HEK293 (cell line): ENCODE data around the gene CACNA1B.

Source experiments
- CTCF ChIA-PET: fragments of 350-600 bp; formaldehyde crosslinking; extraction: SDS; loops from one replicate; lab custom pipeline; 2021; ENCODE audit warnings: antibody characterized with exemption; lab: Yijun Ruan, JAX
- POLR2A ChIA-PET: fragments of 300-600 bp; formaldehyde crosslinking; extraction: SDS; loops from one replicate; lab custom pipeline; 2020; ENCODE audit warnings: antibody characterized with exemption, inconsistent platforms; lab: Yijun Ruan, JAX
- H3K27ac ChIP-seq: fragments of 200-500 bp; sonication (Bioruptor generic); 2 replicates; pipeline ENCODE4 v1.5.1; 2014; ENCODE audit warnings: low read depth, low read length, control low read depth, inconsistent platforms; ENCODE audit errors: extremely low read depth
- H3K36me3 ChIP-seq, 2 experiments: fragments of 200-500 bp in 1 of 2; sonication (Bioruptor generic) in 1 of 2; 1 replicate in 1 of 2; 2 replicates in 1 of 2; pipeline ENCODE4 v1.5.1; 2014 to 2017; ENCODE audit warnings: inconsistent platforms in 2 of 2, low read length in 2 of 2; ENCODE audit not compliant: control insufficient read depth in 2 of 2, insufficient read depth in 1 of 2
- H3K4me1 ChIP-seq: fragments of 200-500 bp; sonication (Bioruptor generic); 2 replicates; pipeline ENCODE4 v1.5.1; 2014; ENCODE audit warnings: mild to moderate bottlenecking, low read length, inconsistent platforms; ENCODE audit not compliant: control insufficient read depth, insufficient read depth
- H3K4me3 ChIP-seq: 2 replicates; pipeline ENCODE4 v1.5.1; 2011; ENCODE audit warnings: low read depth, mild to moderate bottlenecking, control low read depth, low read length, moderate library complexity
- H3K9me3 ChIP-seq: fragments of 200-500 bp; sonication (Bioruptor generic); 2 replicates; pipeline ENCODE4 v1.5.1; 2014; ENCODE audit warnings: low read depth, low read length, inconsistent platforms; ENCODE audit not compliant: control insufficient read depth, insufficient read depth
- EGR2 ChIP-seq: fragments of 450-650 bp; formaldehyde crosslinking; IDR thresholded peaks from 2 replicates; pipeline ENCODE4 v1.5.1; 2016; ENCODE audit warnings: low read depth, missing biosample characterization, missing genetic modification characterization
- KLF7 ChIP-seq: fragments of 450-650 bp; formaldehyde crosslinking; IDR thresholded peaks from 2 replicates; pipeline ENCODE4 v1.5.1; 2016; ENCODE audit warnings: missing biosample characterization, missing genetic modification characterization, borderline replicate concordance
- KLF9 ChIP-seq: fragments of 450-650 bp; formaldehyde crosslinking; IDR thresholded peaks from 2 replicates; pipeline ENCODE4 v1.5.1; 2016; ENCODE audit warnings: missing biosample characterization, missing genetic modification characterization, low read depth
- ZIC2 ChIP-seq: fragments of 450-650 bp; formaldehyde crosslinking; IDR thresholded peaks from 2 replicates; pipeline ENCODE4 v1.5.1; 2016; ENCODE audit warnings: missing biosample characterization, missing genetic modification characterization
- ZNF24 ChIP-seq: fragments of 450-650 bp; formaldehyde crosslinking; IDR thresholded peaks from 2 replicates; pipeline ENCODE4 v1.5.1; 2016; ENCODE audit warnings: missing biosample characterization, missing genetic modification characterization
- ZNF274 ChIP-seq, 2 experiments: fragments of 200-500 bp in 1 of 2; fragments of 450-650 bp in 1 of 2; sonication (Bioruptor generic) in 1 of 2; formaldehyde crosslinking in 1 of 2; IDR thresholded peaks; 2 replicates each; pipeline versions ENCODE4 v1.5.1 to v1.6.1; 2014 to 2016; ENCODE audit warnings: borderline replicate concordance in 1 of 2, inconsistent platforms in 1 of 2, low read length in 1 of 2, missing biosample characterization in 1 of 2, missing genetic modification characterization in 1 of 2
- ZNF311 ChIP-seq: fragments of 450-650 bp; formaldehyde crosslinking; IDR thresholded peaks from 2 replicates; pipeline ENCODE4 v1.5.1; 2017; ENCODE audit warnings: missing biosample characterization, missing genetic modification characterization, borderline replicate concordance
- ZNF341 ChIP-seq: fragments of 450-650 bp; formaldehyde crosslinking; IDR thresholded peaks from 2 replicates; pipeline ENCODE4; 2016; ENCODE audit warnings: low read depth, missing biosample characterization, missing genetic modification characterization
- ZNF354C ChIP-seq: fragments of 450-650 bp; formaldehyde crosslinking; IDR thresholded peaks from 2 replicates; pipeline ENCODE4 v1.5.1; 2016; ENCODE audit warnings: missing biosample characterization, missing genetic modification characterization, low read depth, borderline replicate concordance
- ZNF404 ChIP-seq: fragments of 450-650 bp; formaldehyde crosslinking; IDR thresholded peaks from 2 replicates; pipeline ENCODE4 v1.5.1; 2017; ENCODE audit warnings: missing biosample characterization, missing genetic modification characterization
- ZNF423 ChIP-seq: fragments of 450-650 bp; formaldehyde crosslinking; IDR thresholded peaks from 2 replicates; pipeline ENCODE4 v1.5.1; 2016; ENCODE audit warnings: missing biosample characterization, missing genetic modification characterization
- ZNF544 ChIP-seq: fragments of 450-650 bp; formaldehyde crosslinking; IDR thresholded peaks from 2 replicates; pipeline ENCODE4 v1.5.0; 2017; ENCODE audit warnings: missing biosample characterization, missing genetic modification characterization
- ZNF560 ChIP-seq: fragments of 450-650 bp; formaldehyde crosslinking; IDR thresholded peaks from 2 replicates; pipeline ENCODE4 v1.5.1; 2017; ENCODE audit warnings: missing biosample characterization, missing genetic modification characterization, borderline replicate concordance
- ZNF610 ChIP-seq: fragments of 450-650 bp; formaldehyde crosslinking; IDR thresholded peaks from 2 replicates; pipeline ENCODE4 v1.5.1; 2016; ENCODE audit warnings: missing biosample characterization, missing genetic modification characterization, borderline replicate concordance
- ZNF660 ChIP-seq: fragments of 450-650 bp; IDR thresholded peaks from 2 replicates; pipeline ENCODE4 v1.5.1; 2018; ENCODE audit warnings: missing biosample characterization, mild to moderate bottlenecking, missing genetic modification characterization
- ZNF701 ChIP-seq: fragments of 450-650 bp; formaldehyde crosslinking; IDR thresholded peaks from 2 replicates; pipeline ENCODE4 v1.5.1; 2016; ENCODE audit warnings: missing biosample characterization, missing genetic modification characterization
- ZNF837 ChIP-seq: fragments of 450-650 bp; formaldehyde crosslinking; IDR thresholded peaks from 2 replicates; pipeline ENCODE4 v1.5.1; 2016; ENCODE audit warnings: missing biosample characterization, missing genetic modification characterization
- TF ChIP-seq, protein P1 (sequence below): fragments of 450-650 bp; formaldehyde crosslinking; IDR thresholded peaks from 2 replicates; pipeline ENCODE4 v1.5.1; 2016; ENCODE audit warnings: missing biosample characterization, missing genetic modification characterization
- TF ChIP-seq, protein P2 (sequence below): fragments of 450-650 bp; formaldehyde crosslinking; IDR thresholded peaks from 2 replicates; pipeline ENCODE4 v1.5.1; 2016; ENCODE audit warnings: missing biosample characterization, missing genetic modification characterization
- TF ChIP-seq, protein P3 (sequence below): fragments of 450-650 bp; formaldehyde crosslinking; IDR thresholded peaks from 2 replicates; pipeline ENCODE4; 2016; ENCODE audit warnings: missing biosample characterization, missing genetic modification characterization
- TF ChIP-seq, protein P4 (sequence below): fragments of 450-650 bp; formaldehyde crosslinking; IDR thresholded peaks from 2 replicates; pipeline ENCODE4 v1.5.1; 2016; ENCODE audit warnings: missing biosample characterization, missing genetic modification characterization

Gene CACNA1B

DNA sequence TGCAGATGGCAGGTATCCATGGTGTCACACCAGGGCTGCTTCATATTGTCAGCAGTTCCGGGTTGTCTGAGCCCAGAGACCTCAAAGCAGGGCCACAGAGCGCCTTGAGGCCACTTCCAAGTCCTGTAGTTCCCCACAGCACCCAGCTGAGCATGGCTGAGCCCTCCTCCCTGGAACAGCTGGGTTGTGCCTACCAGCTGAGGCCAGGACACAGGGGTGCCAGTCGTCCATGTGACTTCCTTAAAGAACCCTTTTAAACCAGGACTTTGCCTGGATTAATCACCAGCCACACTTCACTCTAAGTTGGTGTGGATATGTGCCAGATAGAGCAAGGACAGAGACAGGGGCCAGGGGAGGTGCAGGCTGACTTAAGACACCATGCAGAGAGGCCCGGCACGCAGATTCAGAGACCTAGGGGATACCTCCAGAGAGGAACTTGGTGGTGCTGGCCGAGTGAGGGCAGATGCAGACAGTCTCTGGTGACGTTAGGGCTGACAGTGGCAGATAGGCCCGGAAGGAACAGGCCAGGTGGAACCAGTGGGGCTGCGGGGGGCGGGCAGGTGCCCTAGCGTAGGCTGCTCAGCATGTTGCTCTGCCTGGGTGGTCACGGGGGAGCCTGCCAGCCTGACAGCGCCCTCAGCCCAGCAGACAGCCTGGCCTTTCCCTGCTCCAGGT is 142.7 kb downstream of the CACNA1B start:
- ChIA-PET CTCF (interaction anchor here (0.7 kb wide), 1 partner anchor 280 kb away, joined by 3 read pairs; no protein-coding TSS in a partner anchor), POLR2A (no interaction called here)
- Histone ChIP-seq H3K27ac (no peak overlapping the region), H3K4me1 (no peaks in the 10 kb centered on the region), H3K4me3 (no peak overlapping the region), H3K9me3 (no peaks in the 10 kb centered on the region), H3K36me3 (no peaks in the 10 kb centered on the region)
- TF ChIP-seq ZNF311 (tag by site-specific recombination): no peak
- no peak for TF ChIP-seq EGR2 (tag by site-specific recombination)
- TF ChIP-seq, protein P1, sequence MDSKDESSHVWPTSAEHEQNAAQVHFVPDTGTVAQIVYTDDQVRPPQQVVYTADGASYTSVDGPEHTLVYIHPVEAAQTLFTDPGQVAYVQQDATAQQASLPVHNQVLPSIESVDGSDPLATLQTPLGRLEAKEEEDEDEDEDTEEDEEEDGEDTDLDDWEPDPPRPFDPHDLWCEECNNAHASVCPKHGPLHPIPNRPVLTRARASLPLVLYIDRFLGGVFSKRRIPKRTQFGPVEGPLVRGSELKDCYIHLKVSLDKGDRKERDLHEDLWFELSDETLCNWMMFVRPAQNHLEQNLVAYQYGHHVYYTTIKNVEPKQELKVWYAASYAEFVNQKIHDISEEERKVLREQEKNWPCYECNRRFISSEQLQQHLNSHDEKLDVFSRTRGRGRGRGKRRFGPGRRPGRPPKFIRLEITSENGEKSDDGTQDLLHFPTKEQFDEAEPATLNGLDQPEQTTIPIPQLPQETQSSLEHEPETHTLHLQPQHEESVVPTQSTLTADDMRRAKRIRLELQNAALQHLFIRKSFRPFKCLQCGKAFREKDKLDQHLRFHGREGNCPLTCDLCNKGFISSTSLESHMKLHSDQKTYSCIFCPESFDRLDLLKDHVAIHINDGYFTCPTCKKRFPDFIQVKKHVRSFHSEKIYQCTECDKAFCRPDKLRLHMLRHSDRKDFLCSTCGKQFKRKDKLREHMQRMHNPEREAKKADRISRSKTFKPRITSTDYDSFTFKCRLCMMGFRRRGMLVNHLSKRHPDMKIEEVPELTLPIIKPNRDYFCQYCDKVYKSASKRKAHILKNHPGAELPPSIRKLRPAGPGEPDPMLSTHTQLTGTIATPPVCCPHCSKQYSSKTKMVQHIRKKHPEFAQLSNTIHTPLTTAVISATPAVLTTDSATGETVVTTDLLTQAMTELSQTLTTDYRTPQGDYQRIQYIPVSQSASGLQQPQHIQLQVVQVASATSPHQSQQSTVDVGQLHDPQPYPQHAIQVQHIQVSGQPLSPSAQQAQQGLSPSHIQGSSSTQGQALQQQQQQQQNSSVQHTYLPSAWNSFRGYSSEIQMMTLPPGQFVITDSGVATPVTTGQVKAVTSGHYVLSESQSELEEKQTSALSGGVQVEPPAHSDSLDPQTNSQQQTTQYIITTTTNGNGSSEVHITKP: 0 out of 2 replicates have a peak, but pooled peaks have one; percentile 18
- TF ChIP-seq ZNF660 (tag by site-specific recombination): no peak
- TF ChIP-seq ZNF24: no peak
- peak; percentile 89 for TF ChIP-seq ZIC2 (tag by site-specific recombination)
- TF ChIP-seq ZNF341 (tag by site-specific recombination): peak; percentile 63
- no peak for TF ChIP-seq ZNF404 (tag by site-specific recombination)
- no peak for TF ChIP-seq ZNF837
- no peak for TF ChIP-seq ZNF423 (tag by site-specific recombination)
- TF ChIP-seq KLF9 (tag by site-specific recombination): no peak
- no peak for TF ChIP-seq ZNF544
- no peak for TF ChIP-seq KLF7 (tag by site-specific recombination)
- TF ChIP-seq, protein P2, sequence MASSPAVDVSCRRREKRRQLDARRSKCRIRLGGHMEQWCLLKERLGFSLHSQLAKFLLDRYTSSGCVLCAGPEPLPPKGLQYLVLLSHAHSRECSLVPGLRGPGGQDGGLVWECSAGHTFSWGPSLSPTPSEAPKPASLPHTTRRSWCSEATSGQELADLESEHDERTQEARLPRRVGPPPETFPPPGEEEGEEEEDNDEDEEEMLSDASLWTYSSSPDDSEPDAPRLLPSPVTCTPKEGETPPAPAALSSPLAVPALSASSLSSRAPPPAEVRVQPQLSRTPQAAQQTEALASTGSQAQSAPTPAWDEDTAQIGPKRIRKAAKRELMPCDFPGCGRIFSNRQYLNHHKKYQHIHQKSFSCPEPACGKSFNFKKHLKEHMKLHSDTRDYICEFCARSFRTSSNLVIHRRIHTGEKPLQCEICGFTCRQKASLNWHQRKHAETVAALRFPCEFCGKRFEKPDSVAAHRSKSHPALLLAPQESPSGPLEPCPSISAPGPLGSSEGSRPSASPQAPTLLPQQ (tag by site-specific recombination): no peak
- TF ChIP-seq ZNF560: no peak
- TF ChIP-seq, protein P3, sequence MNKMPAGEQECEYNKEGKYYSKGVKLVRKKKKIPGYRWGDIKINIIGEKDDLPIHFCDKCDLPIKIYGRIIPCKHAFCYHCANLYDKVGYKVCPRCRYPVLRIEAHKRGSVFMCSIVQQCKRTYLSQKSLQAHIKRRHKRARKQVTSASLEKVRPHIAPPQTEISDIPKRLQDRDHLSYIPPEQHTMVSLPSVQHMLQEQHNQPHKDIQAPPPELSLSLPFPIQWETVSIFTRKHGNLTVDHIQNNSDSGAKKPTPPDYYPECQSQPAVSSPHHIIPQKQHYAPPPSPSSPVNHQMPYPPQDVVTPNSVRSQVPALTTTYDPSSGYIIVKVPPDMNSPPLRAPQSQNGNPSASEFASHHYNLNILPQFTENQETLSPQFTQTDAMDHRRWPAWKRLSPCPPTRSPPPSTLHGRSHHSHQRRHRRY (tag by site-specific recombination): no peak
- TF ChIP-seq ZNF701 (tag by site-specific recombination): no peak
- no peak for TF ChIP-seq ZNF610
- TF ChIP-seq ZNF274 (IDR thresholded peaks at IDR 0.05; ENCODE audit: low read length): no peak
- TF ChIP-seq ZNF274 (tag by site-specific recombination; IDR thresholded peaks at IDR 0.05; ENCODE audit: borderline replicate concordance): no peak
- TF ChIP-seq ZNF354C (tag by site-specific recombination): no peak

DNA sequence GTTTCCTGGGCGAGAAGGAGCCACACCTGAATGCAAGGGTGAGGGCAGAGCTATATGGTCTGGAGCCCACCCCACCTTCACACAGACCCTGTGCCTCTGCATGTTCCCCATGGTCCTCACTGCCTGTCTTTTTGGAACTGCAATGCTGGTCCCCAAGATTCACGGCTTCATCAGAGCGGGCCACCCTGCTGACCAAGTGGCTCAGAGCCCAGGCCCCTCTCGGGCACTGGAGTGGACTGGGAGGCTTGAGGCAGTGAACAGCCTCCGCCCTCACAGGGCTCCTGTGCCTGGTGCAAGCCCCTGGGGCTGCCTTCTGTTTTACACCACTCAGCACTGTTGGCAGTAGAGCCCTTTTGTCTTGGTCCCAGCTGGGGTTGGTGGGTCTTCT is 143.2 kb downstream of the CACNA1B start:
- Histone ChIP-seq H3K36me3 (no peaks in the 10 kb centered on the region), H3K9me3 (no peaks in the 10 kb centered on the region), H3K27ac (no peak overlapping the region), H3K4me3 (no peak overlapping the region), H3K4me1 (no peaks in the 10 kb centered on the region)
- TF ChIP-seq, protein P4, sequence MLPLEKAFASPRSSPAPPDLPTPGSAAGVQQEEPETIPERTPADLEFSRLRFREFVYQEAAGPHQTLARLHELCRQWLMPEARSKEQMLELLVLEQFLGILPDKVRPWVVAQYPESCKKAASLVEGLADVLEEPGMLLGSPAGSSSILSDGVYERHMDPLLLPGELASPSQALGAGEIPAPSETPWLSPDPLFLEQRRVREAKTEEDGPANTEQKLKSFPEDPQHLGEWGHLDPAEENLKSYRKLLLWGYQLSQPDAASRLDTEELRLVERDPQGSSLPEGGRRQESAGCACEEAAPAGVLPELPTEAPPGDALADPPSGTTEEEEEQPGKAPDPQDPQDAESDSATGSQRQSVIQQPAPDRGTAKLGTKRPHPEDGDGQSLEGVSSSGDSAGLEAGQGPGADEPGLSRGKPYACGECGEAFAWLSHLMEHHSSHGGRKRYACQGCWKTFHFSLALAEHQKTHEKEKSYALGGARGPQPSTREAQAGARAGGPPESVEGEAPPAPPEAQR (tag by site-specific recombination): no peak
- TF ChIP-seq ZIC2 (tag by site-specific recombination): peak; percentile 26; the same call in 1 of the 2 replicates
- ChIA-PET POLR2A (no interaction called here), CTCF (no interaction called here)
